GM06990 (cell line): ENCODE data around the gene PRICKLE2.

Source experiments
- DNase-seq: peaks from one replicate; pipeline ENCODE4 v3.0.0-alpha.2; 2011; ENCODE audit not compliant: insufficient read length; ENCODE audit errors: extremely low read depth
- H3K27me3 ChIP-seq: replicated peaks from 2 replicates; pipeline ENCODE4 v1.6.0; 2011; ENCODE audit warnings: low read length; ENCODE audit not compliant: control insufficient read depth, insufficient read depth
- H3K36me3 ChIP-seq: 2 replicates; pipeline ENCODE4 v1.5.1; 2011; ENCODE audit warnings: low read length; ENCODE audit not compliant: control insufficient read depth, insufficient read depth
- H3K4me3 ChIP-seq: replicated peaks from 2 replicates; pipeline ENCODE4 v1.5.1; 2011; ENCODE audit warnings: low read depth, mild to moderate bottlenecking, control low read depth, low read length
- TF ChIP-seq, protein P1 (sequence below): IDR thresholded peaks from 2 replicates; pipeline ENCODE4 v1.5.1; 2011; ENCODE audit warnings: low read length, control low read depth, mild to moderate bottlenecking, inconsistent platforms; ENCODE audit not compliant: insufficient read depth, poor library complexity, severe bottlenecking

The PRICKLE2 gene

GRCh38 chr3:64163019-64163754 is 62.1 kb downstream of the PRICKLE2 start:
- H3K27me3 ChIP-seq: no peaks in the 10 kb centered on the region
- H3K36me3 ChIP-seq: no peaks in the 10 kb centered on the region
- no peak overlapping the region for H3K4me3 ChIP-seq
- TF ChIP-seq, protein P1, sequence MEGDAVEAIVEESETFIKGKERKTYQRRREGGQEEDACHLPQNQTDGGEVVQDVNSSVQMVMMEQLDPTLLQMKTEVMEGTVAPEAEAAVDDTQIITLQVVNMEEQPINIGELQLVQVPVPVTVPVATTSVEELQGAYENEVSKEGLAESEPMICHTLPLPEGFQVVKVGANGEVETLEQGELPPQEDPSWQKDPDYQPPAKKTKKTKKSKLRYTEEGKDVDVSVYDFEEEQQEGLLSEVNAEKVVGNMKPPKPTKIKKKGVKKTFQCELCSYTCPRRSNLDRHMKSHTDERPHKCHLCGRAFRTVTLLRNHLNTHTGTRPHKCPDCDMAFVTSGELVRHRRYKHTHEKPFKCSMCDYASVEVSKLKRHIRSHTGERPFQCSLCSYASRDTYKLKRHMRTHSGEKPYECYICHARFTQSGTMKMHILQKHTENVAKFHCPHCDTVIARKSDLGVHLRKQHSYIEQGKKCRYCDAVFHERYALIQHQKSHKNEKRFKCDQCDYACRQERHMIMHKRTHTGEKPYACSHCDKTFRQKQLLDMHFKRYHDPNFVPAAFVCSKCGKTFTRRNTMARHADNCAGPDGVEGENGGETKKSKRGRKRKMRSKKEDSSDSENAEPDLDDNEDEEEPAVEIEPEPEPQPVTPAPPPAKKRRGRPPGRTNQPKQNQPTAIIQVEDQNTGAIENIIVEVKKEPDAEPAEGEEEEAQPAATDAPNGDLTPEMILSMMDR: no peak
- DNase-seq: no peak

DNA sequence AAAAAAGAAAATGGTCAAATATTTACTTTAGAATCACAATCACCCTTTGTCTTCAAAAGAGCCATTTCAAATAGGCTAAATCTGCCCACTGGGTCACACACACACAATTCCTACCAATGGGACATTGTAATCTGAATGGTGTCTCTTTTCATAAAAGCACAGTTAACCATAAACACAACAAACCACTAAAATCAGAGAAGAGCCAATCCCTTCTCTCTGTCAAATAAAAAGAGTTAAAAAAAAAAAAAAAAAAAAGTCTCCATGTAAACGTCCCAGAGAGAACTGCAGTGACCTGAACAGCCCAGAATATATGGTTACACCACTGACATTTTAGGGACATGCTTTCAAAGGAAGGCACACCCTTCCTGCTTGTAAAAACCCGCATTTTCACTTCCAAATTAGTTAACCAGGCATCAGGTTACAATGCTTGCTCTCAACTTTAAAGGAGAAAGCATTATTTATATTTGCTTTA is 63.7 kb downstream of the PRICKLE2 start:
- no peak for DNase-seq
- H3K4me3 ChIP-seq: no peak overlapping the region
- H3K36me3 ChIP-seq: no peaks in the 10 kb centered on the region
- TF ChIP-seq, protein P1: no peak
- no peaks in the 10 kb centered on the region for H3K27me3 ChIP-seq

- no peak overlapping the region for H3K4me3 ChIP-seq
- H3K27me3 ChIP-seq: no peaks in the 10 kb centered on the region
- no peak for DNase-seq
- H3K36me3 ChIP-seq: no peaks in the 10 kb centered on the region
- TF ChIP-seq, protein P1: no peak
Observed at GRCh38 chr3:64160000-64160695, 65.1 kb downstream of the PRICKLE2 start.

- Histone ChIP-seq H3K36me3 (no peaks in the 10 kb centered on the region), H3K4me3 (no peak overlapping the region), H3K27me3 (no peaks in the 10 kb centered on the region)
- no peak for DNase-seq
- TF ChIP-seq, protein P1: no peak
Observed at GRCh38 chr3:64158334-64158733, 66.9 kb downstream of the PRICKLE2 start.

- Histone ChIP-seq H3K36me3 (no peaks in the 10 kb centered on the region), H3K27me3 (no peaks in the 10 kb centered on the region), H3K4me3 (no peak overlapping the region)
- TF ChIP-seq, protein P1: no peak
- no peak for DNase-seq
Observed at GRCh38 chr3:64157150-64158035, 67.9 kb downstream of the PRICKLE2 start.
